Colonic mucosa (tissue), 4 donors: ENCODE measurements around the gene DNAH6. TPM values are rescaled to one million over a fixed set of nuclear protein-coding genes. Genes with fewer than 3 reads are reported as not detected.

ENCODE experiments used
- DNase-seq: peaks from one replicate; pipeline ENCODE4 v3.0.0-alpha.2; 2020
- H3K27ac ChIP-seq: fragments of 200-600 bp; one replicate; pipeline ENCODE4 v1.8.0; 2021
- H3K27me3 ChIP-seq: fragments of 200-600 bp; one replicate; pipeline ENCODE4 v1.8.0; 2021
- H3K36me3 ChIP-seq: fragments of 200-600 bp; one replicate; pipeline ENCODE4 v1.8.0; 2021
- H3K4me1 ChIP-seq: fragments of 200-600 bp; one replicate; pipeline ENCODE4 v1.8.0; 2021; ENCODE audit warnings: mild to moderate bottlenecking
- H3K4me3 ChIP-seq: fragments of 200-600 bp; one replicate; pipeline ENCODE4 v1.8.0; 2021
- H3K9ac ChIP-seq, 2 donors: one replicate each; pipeline ENCODE4 v1.7.0; 2013; ENCODE audit warnings: control low read depth in 2 of 2, low read depth in 2 of 2, low read length in 2 of 2
- H3K9me3 ChIP-seq: fragments of 200-600 bp; one replicate; pipeline ENCODE4 v1.8.0; 2021
- intact Hi-C: fragments of 100-400 bp; cut with DNase I; formaldehyde crosslinking; loops from one replicate; pipeline ENCODE4 v1.14.1; 2022
- total RNA-seq, 2 donors: library from RNA; stranded (reverse); fragmentation: NEBNext Ultra II Directional in 1 of 2; extraction: Animal tissue kit (Norgen Biotek cat#: 25700) in 1 of 2; gene quantifications; one replicate each; pipeline ENCODE4 v1.2.1, GENCODE V29; 2021
- TF ChIP-seq, protein P1 (sequence below): fragments of 200-600 bp; IDR thresholded peaks from one replicate; pipeline ENCODE4 v1.8.0; 2022; ENCODE audit warnings: antibody characterized with exemption, mild to moderate bottlenecking
- donor health status: healthy.
- donor health status: DM: no; HTN: no; CAD: no.
- donor health status: DM: no; HTN: no; CAD: no.

Gene DNAH6
- total RNA-seq, 2 donors from 2014 or later: 1.2 to 1.8 TPM

DNA sequence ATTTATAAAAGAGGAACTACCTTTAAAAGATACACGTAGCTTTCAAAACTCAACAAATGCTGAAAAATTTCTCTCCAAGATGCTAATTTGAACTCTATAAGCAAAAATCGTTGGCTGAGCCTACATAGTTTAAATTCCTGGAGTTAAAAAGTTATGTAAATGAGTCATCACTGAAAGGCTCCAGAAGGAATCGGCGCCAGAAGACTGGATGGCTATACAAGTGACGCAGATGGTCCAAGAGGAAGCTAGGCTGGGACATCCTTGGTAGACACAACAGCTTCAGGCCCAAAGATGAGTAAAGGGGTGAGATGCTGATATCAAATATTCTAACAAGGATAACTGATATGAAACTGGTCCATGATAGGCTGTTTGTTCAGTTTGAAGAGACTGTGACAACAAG, 22.8 kb upstream of the DNAH6 start:
- no peak overlapping the region for H3K9ac ChIP-seq
- intact Hi-C loops: loop anchor here (5.0 kb wide), 1 partner anchor 434 kb away; no protein-coding TSS in a partner anchor
- no peaks in the 10 kb centered on the region for H3K9me3 ChIP-seq
- H3K4me3 ChIP-seq: no peak overlapping the region
- no peaks in the 10 kb centered on the region for H3K27me3 ChIP-seq
- H3K4me1 ChIP-seq: no peaks in the 10 kb centered on the region
- no peaks in the 10 kb centered on the region for H3K36me3 ChIP-seq
- DNase-seq: no peak
- TF ChIP-seq, protein P1, sequence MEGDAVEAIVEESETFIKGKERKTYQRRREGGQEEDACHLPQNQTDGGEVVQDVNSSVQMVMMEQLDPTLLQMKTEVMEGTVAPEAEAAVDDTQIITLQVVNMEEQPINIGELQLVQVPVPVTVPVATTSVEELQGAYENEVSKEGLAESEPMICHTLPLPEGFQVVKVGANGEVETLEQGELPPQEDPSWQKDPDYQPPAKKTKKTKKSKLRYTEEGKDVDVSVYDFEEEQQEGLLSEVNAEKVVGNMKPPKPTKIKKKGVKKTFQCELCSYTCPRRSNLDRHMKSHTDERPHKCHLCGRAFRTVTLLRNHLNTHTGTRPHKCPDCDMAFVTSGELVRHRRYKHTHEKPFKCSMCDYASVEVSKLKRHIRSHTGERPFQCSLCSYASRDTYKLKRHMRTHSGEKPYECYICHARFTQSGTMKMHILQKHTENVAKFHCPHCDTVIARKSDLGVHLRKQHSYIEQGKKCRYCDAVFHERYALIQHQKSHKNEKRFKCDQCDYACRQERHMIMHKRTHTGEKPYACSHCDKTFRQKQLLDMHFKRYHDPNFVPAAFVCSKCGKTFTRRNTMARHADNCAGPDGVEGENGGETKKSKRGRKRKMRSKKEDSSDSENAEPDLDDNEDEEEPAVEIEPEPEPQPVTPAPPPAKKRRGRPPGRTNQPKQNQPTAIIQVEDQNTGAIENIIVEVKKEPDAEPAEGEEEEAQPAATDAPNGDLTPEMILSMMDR: no peak
- H3K27ac ChIP-seq: no peak overlapping the region

DNA sequence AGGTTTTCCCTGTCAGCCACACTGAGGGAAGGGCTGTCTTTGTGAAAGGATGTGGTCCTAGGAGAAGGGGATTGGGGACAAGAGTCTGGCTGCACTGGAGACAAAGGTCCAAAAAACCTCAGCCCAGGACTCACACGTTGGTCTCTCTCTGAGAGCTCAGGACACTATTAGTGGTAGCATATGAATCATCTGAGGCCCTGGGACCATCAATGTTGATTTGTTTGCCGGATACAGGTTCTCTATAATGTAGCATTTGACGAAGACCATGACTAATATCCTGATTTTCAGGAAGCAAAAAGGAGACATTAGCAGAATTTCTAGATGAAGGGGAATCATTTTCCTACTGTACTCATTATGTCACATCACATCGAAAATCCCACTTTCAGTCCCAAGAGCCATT, 22.2 kb upstream of the DNAH6 start:
- Histone ChIP-seq H3K9ac (no peak overlapping the region), H3K27me3 (no peaks in the 10 kb centered on the region), H3K4me1 (no peaks in the 10 kb centered on the region), H3K4me3 (no peak overlapping the region), H3K36me3 (no peaks in the 10 kb centered on the region), H3K9me3 (no peaks in the 10 kb centered on the region), H3K27ac (no peak overlapping the region)
- intact Hi-C loops: loop anchor here (5.0 kb wide), 1 partner anchor 433 kb away; no protein-coding TSS in a partner anchor
- DNase-seq: no peak
- TF ChIP-seq, protein P1: no peak

DNA sequence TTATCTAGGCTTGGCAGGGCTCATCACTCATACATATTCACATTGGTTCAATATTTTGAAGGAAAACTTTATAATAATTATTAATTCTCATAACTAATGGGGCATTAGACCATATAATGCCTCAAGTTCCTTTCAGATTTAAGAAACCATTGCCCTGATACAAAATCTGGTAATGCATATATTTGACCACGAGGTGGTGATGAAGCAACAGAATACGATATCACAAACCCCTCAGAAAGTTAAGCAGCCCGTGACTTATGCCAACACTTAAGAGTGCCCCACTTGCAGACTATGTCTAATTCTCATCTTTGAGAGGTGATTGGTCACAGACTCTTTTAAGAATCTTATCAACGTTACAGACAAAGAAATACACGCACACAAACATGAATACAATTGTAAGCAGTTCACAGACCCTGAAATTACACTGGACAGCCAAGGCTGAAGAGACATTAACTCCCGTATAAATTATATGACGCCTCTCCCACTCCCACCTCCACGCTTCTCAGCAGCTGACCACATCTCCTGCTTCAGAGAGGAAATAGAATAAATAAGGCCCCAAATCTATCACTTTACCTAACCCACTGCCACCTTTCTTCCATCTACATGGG, 20.7 kb upstream of the DNAH6 start:
- Histone ChIP-seq H3K36me3 (no peaks in the 10 kb centered on the region), H3K4me1 (no peaks in the 10 kb centered on the region), H3K4me3 (no peak overlapping the region), H3K9me3 (no peaks in the 10 kb centered on the region), H3K9ac (peak overlapping the region in 1 of 2 donors; percentile 15), H3K27ac (no peak overlapping the region), H3K27me3 (no peaks in the 10 kb centered on the region)
- intact Hi-C loops: loop anchor here (5.0 kb wide), 2 partner anchors 367 to 387 kb away; partner anchors contain the start of gene TRABD2A
- peak; percentile 52 for DNase-seq
- TF ChIP-seq, protein P1: peak; percentile 67

DNA sequence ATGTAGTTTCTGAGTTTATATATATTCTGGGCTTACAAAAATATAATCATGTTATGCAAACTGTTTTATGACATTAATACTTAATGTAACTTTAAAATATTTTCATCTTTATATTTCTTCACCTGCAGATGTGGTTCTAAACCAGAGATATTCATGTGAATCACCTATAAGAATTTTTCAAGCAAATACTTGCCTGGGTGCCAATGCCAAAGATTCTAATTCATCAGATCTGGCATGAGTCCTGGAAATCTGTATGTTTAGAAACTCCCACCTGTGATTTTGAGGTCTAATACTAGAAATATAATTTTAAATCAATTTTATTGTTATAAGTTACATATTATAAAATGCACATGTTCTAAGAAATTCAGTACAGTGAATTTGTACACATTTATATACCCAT, 19.9 kb upstream of the DNAH6 start:
- intact Hi-C loops: loop anchor here (5.0 kb wide), 2 partner anchors 366 to 386 kb away; partner anchors contain the start of gene TRABD2A

DNA sequence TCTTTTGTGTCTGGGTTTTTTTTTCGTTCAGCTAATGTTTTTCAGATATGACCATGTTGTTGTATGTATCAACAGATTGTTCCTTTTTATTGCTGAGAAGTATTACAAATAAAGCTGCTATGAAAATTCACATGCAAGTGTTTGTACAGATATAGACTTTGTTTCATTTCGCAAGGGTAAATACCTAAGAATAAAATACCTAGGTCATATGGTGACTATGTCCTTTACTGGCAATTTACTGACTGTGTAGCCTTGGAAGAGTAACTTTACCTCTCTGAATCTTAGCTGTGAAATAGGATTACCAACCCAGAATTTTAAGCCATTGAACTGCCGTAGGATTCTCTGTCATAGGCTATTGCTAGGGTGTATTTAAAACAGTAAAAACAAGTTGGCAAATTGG, 19.0 kb upstream of the DNAH6 start:
- intact Hi-C loops: loop anchor here (5.0 kb wide), 2 partner anchors 365 to 385 kb away; partner anchors contain the start of gene TRABD2A
- Histone ChIP-seq H3K9ac (no peak overlapping the region), H3K27ac (no peak overlapping the region), H3K4me3 (no peak overlapping the region), H3K27me3 (no peaks in the 10 kb centered on the region), H3K9me3 (no peaks in the 10 kb centered on the region), H3K4me1 (no peaks in the 10 kb centered on the region), H3K36me3 (no peaks in the 10 kb centered on the region)
- TF ChIP-seq, protein P1: no peak
- no peak for DNase-seq

More for the DNA sequence above, 19.9 kb upstream of the DNAH6 start:
- TF ChIP-seq, protein P1: no peak
- DNase-seq: no peak
- no peaks in the 10 kb centered on the region for H3K36me3 ChIP-seq
- no peaks in the 10 kb centered on the region for H3K27me3 ChIP-seq
- no peaks in the 10 kb centered on the region for H3K9me3 ChIP-seq
- no peak overlapping the region for H3K9ac ChIP-seq
- H3K4me3 ChIP-seq: no peak overlapping the region
- H3K4me1 ChIP-seq: no peaks in the 10 kb centered on the region
- H3K27ac ChIP-seq: no peak overlapping the region
